NCI-H1694 treated with DMSO at 0.1 percent for 48 hours (cell line): ENCODE results near the gene SNU13.
"Not testable (repeated sequence)": the region's sequence is repeated elsewhere in the genome, so short reads cannot be mapped to it uniquely, and the experiment has no call there.

ENCODE experiments used
- DNase-seq: peaks from one replicate; lab custom pipeline; 2025; lab: John Stamatoyannopoulos, UW

Gene SNU13

DNA sequence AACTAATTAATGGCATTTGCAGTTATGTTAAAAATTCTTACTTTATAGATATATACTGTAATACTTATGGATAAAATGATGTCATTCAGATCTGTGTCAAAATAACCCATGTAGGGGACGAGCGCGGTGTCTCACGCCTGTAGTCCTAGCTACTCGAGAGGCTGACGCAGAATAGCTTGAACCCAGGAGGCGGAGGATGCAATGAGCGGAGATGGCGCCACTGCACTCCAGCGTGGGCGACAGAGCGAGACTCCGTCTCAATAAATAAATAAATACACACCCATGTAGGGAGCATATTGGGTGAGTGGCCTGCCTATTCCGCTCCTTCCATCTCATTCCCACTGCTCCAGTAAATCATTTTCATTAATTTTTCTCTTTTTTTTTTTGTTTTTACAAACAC lies 7.1 kb downstream of the SNU13 start:
- no peak for DNase-seq

DNA sequence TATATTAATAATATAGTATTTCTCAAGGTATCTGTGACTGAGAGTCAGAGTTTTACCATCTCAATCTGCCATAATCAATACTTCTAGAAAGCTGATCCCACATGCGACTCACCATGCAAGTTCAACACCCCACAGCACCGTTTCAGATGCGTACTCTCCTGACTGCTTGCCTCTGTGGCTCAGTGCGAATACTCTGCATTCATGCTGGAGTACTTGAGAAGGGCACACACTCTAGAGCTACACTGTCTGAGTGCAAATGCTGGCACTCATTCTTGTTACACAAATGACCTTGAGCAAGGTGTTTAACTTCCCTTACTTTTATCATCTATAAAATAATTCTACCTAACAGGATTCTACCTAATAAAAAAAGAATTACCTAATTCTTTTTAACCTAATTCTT lies 12.5 kb downstream of the SNU13 start:
- no peak for DNase-seq

DNA sequence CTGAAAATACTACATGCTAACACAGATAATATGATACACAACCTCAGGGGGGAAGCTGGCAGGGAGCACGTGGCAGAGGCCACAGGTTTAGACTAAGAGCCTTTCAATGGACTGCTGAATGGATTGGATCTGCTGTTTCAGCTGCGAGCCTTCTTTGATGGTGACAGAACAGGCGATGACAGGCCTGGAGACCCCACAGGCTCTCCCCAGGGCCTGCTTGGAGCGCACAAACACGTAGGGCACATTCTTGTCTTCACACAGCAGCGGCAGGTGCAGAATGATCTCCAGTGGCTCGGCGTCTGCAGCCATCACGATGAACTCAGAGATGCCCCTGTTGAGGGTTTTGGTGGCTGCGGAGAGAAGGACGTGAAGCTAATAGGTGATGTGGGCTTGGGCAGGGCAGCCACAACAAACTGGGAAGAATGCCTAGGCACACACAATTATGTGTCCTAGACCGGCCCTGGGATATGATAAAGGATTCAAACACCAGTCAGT lies 13.8 kb downstream of the SNU13 start:
- no peak for DNase-seq

- DNase-seq: no peak
Observed at GRCh38 chr22:41672780-41673509, 15.7 kb downstream of the SNU13 start.

DNA sequence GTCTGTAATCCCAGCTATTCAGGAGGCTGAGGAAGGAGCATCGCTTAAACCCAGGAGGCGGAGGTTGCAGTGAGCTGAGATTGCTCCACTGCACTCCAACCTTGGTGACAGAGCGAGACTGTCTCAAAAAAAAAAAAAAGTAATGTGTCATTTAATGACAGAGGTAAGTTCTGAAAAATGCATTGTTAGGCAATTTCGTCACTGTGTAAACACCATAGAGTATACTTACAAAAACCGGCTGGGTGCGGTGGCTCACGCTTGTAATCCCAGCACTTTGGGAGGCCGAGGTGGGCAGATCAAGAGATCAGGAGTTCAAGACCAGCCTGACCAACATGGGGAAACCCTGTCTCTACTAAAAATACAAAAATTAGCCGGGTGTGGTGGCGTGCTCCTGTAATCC lies 16.6 kb downstream of the SNU13 start:
- DNase-seq: not testable (repeated sequence)

- no peak for DNase-seq
Observed at GRCh38 chr22:41668971-41669911, 19.4 kb downstream of the SNU13 start.

GRCh38 chr22:41664951-41665350 lies 23.7 kb downstream of the SNU13 start:
- DNase-seq: no peak

DNA sequence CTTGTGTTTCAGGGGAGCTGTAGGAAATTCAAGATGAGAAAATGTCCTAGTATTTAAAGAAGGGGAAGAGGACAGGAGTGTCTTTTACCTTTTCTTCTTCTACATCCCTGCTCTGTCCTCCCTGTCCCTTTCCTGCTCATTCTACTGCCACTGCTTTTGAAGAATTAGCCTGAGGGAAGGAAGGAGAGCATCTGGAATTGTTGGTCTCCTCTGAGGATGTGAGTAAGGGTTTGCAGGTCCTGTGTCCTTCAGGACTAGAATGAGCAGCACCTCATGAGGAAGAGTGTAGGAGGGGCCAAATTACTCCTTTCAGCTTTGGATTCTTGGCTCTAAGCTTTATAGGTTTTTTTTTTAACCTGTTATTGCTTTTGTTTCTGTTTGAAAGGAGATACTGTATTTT lies 24.2 kb downstream of the SNU13 start:
- no peak for DNase-seq

- not testable (repeated sequence) for DNase-seq
Observed at GRCh38 chr22:41663594-41663993, 25.1 kb downstream of the SNU13 start.

GRCh38 chr22:41661713-41662112 lies 27.0 kb downstream of the SNU13 start:
- no peak for DNase-seq

DNA sequence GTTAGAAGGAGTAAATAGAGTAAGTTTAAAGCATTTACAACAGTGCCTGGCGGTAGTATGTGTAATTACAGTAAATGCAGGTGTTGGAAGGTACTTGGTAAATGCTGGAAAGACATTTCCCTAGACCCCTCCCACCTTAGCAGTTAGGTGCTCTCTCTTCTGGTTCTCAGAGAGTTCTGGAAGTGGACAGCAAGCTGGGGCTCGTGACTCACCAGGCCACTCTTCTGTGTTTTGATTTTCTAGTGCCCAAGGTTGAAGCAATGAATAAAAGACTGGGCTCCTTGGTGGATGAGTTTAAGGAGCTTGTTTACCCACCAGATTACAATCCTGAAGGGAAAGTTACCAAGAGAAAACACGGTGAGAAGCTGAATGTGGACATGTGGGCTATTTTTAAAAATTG lies 27.6 kb downstream of the SNU13 start:
- no peak for DNase-seq

- no peak for DNase-seq
Observed at GRCh38 chr22:41660416-41660815, 28.3 kb downstream of the SNU13 start.

- DNase-seq: no peak
Observed at GRCh38 chr22:41659941-41660340, 28.7 kb downstream of the SNU13 start.

DNA sequence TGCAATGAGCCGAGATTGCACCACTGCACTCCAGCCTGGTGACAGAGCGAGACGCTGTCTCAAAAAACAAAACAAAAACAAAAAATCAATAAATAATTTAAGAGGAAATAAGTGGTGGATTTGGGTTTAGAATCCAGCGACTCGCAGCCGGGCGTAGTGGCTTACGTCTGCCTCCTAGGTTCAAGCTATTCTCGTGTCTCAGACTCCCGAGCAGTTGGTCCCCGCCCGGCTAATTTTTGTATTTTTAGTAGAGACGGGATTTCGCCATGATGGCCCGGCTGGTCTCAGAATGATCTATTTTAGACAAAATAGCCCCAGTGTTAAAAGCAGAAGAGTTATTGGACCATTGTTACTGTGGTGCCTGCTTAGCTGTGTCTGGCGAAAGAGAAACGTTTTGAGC lies 29.8 kb downstream of the SNU13 start:
- DNase-seq: no peak

GRCh38 chr22:41657709-41658108 lies 31.0 kb downstream of the SNU13 start:
- no peak for DNase-seq

- no peak for DNase-seq
Observed at GRCh38 chr22:41656556-41656955, 32.1 kb downstream of the SNU13 start.

GRCh38 chr22:41654322-41654721 lies 34.3 kb downstream of the SNU13 start:
- DNase-seq: no peak

DNA sequence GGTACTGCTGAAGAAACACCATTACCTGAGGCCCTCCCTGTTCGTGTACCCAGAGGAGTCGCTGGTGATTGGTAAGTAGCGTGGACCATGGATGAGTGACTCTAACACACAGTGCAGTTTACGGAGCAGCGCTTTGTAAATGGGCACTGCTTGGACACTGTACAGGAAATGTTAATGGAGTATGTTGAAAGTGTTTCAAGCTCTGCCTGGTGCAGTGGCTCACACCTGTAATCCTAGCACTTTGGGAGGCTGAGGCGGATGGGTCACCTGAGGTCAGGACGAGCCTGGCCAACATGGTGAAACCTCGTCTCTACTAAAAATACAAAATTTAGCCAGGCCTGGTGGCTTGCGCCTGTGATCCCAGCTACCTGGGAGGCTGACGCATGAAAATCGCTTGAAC lies 37.8 kb downstream of the SNU13 start:
- DNase-seq: no peak

DNA sequence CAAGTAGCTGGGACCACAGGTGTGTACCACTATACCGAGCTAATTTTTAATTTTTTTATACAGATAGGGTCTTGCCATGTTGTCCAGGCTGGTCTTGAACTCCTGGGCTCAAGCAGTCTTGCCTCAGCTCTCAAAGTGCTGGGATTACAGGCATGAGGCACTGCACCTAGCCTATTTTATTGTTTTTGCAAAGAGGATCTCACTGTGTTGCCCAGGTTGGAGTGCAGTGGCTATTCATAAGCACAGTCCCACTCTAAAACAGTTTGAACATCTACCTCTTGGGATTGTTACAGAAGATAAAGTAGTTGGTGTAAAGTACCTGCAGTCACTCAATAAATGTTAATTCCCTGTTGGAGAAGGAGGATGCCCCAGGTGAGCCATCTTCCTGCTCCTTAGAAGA lies 38.4 kb downstream of the SNU13 start:
- no peak for DNase-seq

DNA sequence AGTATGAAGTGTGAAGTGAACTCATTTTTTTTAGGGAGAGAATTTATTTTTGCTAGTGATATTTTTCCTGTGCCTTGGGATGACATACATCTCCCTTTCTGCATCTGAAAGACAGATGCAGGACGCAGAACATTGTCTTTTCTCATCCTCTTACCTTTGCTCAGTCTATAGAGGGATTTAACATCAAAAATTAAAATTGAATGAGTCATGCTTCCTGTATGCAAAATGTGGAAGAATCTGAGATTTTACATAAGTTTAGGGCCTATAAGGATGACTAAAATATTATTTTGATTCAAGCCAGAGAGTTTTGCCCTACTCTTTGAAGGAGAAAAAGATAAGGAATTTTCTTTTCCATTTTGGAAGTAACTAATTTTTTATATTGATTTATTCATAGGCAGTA lies 40.2 kb downstream of the SNU13 start:
- DNase-seq: no peak

DNA sequence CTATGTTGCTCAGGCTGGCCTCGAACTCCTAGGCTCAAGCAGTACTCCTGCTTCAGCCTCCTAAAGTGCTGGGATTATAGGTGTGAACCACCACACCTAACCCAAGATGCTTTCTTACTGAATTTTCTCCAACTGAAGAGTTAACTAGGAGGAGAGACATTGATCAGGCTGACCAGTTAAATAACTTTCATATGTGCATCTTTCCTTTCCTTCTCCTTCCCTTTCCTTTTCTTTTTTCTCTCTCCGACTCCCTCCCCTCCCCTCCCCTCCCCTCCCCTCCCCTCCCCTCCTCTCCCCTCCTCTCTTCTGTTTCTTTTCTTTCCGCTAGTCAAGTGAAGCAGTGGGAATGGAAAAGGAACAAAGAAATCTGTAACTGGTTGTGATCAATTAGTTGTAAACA lies 40.9 kb downstream of the SNU13 start:
- no peak for DNase-seq

DNA sequence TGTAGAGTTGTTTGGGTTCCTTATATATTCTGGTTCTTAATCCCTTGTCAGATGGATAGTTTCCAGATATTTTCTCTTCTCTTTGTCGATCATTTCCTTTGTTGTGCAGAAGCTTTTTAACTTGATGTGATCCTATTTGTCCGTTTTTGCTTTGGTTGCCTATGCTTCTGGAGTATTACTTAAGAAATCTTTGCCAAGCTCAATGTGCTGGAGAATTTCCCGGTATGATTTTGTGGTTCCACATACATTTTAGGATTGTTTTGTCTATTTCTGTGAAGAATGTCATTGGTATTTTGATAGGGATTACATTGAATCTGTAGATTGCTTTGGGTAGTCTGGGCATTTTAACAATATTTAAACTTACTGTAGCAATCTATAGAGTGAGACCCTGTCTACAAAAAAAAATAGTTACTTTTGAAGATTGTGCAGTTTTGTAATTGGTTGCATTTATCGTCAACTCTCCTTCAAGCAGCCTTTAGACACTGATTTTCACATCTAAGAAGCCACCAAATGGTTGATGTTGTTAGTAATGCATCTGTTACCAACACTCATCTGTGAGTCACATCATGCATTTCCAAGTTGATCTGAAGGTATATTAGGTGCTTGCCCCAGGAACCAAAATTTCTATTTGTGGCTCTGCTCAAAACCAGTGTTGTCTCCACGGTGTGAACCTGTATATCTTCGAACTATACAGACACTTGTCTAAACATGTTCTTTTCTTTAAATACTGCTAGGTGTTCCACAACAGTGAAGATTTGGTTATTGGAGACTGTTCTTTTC lies 46.1 kb downstream of the SNU13 start:
- no peak for DNase-seq
